ENCODE results near the gene MAP3K14.

The MAP3K14 gene

GRCh38 chr17:45338996-45339535 lies 22.2 kb upstream of the MAP3K14 start:
- WGBS, 2 experiments (ENCODE audit: insufficient coverage in 2 of 2) = 84 to 96% methylated on average over 3 to 8 of the region's 8 CpGs
- no peaks in the 10 kb centered on the region for H3K36me3 ChIP-seq (ENCODE audit: control insufficient read depth, insufficient read depth, low read length)

GRCh38 chr17:45338023-45338781 lies 21.4 kb upstream of the MAP3K14 start:
- Histone ChIP-seq H3K4me3 (ENCODE audit: extremely low read depth, insufficient read depth, low read length, poor library complexity, severe bottlenecking) (no peak overlapping the region), H3K36me3 (ENCODE audit: control insufficient read depth, insufficient read depth, low read length) (no peaks in the 10 kb centered on the region), H3K9me3 (ENCODE audit: control insufficient read depth, low read length) (no peaks in the 10 kb centered on the region), H3K4me1 (ENCODE audit: control insufficient read depth, insufficient read depth, low read length, poor library complexity, severe bottlenecking) (peaks cover 16% of the 10 kb centered on the region), H3K27ac (ENCODE audit: low read depth, low read length, severe bottlenecking) (no peak overlapping the region)
- 92% methylated on average over 10 to 12 of the region's 15 CpGs for WGBS, 2 experiments (ENCODE audit: insufficient coverage in 2 of 2)

More at GRCh38 chr17:45338996-45339535, 22.2 kb upstream of the MAP3K14 start:
- H3K9me3 ChIP-seq (ENCODE audit: control insufficient read depth, low read length) = no peaks in the 10 kb centered on the region
- no peak overlapping the region for H3K27ac ChIP-seq (ENCODE audit: low read depth, low read length, severe bottlenecking)
- peaks cover 12% of the 10 kb centered on the region for H3K4me1 ChIP-seq (ENCODE audit: control insufficient read depth, insufficient read depth, low read length, poor library complexity, severe bottlenecking)
- H3K4me3 ChIP-seq (ENCODE audit: extremely low read depth, insufficient read depth, low read length, poor library complexity, severe bottlenecking) = no peak overlapping the region

GRCh38 chr17:45336390-45337182 lies 19.8 kb upstream of the MAP3K14 start:
- Histone ChIP-seq H3K4me3 (ENCODE audit: extremely low read depth, insufficient read depth, low read length, poor library complexity, severe bottlenecking) (no peak overlapping the region), H3K9me3 (ENCODE audit: control insufficient read depth, low read length) (no peaks in the 10 kb centered on the region), H3K27ac (ENCODE audit: low read depth, low read length, severe bottlenecking) (no peak overlapping the region), H3K36me3 (ENCODE audit: control insufficient read depth, insufficient read depth, low read length) (no peaks in the 10 kb centered on the region), H3K4me1 (ENCODE audit: control insufficient read depth, insufficient read depth, low read length, poor library complexity, severe bottlenecking) (peaks cover 18% of the 10 kb centered on the region)
- WGBS, 2 experiments (ENCODE audit: insufficient coverage in 2 of 2) = 95 to 99% methylated on average over 5 to 8 of the region's 9 CpGs

GRCh38 chr17:45335721-45336120 lies 18.9 kb upstream of the MAP3K14 start:
- Histone ChIP-seq H3K4me1 (ENCODE audit: control insufficient read depth, insufficient read depth, low read length, poor library complexity, severe bottlenecking) (peaks cover 18% of the 10 kb centered on the region), H3K4me3 (ENCODE audit: extremely low read depth, insufficient read depth, low read length, poor library complexity, severe bottlenecking) (no peak overlapping the region), H3K36me3 (ENCODE audit: control insufficient read depth, insufficient read depth, low read length) (no peaks in the 10 kb centered on the region), H3K9me3 (ENCODE audit: control insufficient read depth, low read length) (no peaks in the 10 kb centered on the region), H3K27ac (ENCODE audit: low read depth, low read length, severe bottlenecking) (no peak overlapping the region)
- 96 to 100% methylated on average over 3 to 5 of the region's 5 CpGs for WGBS, 2 experiments (ENCODE audit: insufficient coverage in 2 of 2)

- Histone ChIP-seq H3K9me3 (ENCODE audit: control insufficient read depth, low read length) (no peaks in the 10 kb centered on the region), H3K4me3 (ENCODE audit: extremely low read depth, insufficient read depth, low read length, poor library complexity, severe bottlenecking) (no peak overlapping the region), H3K4me1 (ENCODE audit: control insufficient read depth, insufficient read depth, low read length, poor library complexity, severe bottlenecking) (peaks cover 18% of the 10 kb centered on the region), H3K36me3 (ENCODE audit: control insufficient read depth, insufficient read depth, low read length) (no peaks in the 10 kb centered on the region), H3K27ac (ENCODE audit: low read depth, low read length, severe bottlenecking) (no peak overlapping the region)
- WGBS, 2 experiments (ENCODE audit: insufficient coverage in 2 of 2) = 86 to 93% methylated on average over 7 to 9 of the region's 11 CpGs
Measured at GRCh38 chr17:45334701-45335677, 18.2 kb upstream of the MAP3K14 start.

- peaks cover 18% of the 10 kb centered on the region for H3K4me1 ChIP-seq (ENCODE audit: control insufficient read depth, insufficient read depth, low read length, poor library complexity, severe bottlenecking)
- H3K36me3 ChIP-seq (ENCODE audit: control insufficient read depth, insufficient read depth, low read length) = no peaks in the 10 kb centered on the region
- no peak overlapping the region for H3K4me3 ChIP-seq (ENCODE audit: extremely low read depth, insufficient read depth, low read length, poor library complexity, severe bottlenecking)
- H3K9me3 ChIP-seq (ENCODE audit: control insufficient read depth, low read length) = no peaks in the 10 kb centered on the region
- H3K27ac ChIP-seq (ENCODE audit: low read depth, low read length, severe bottlenecking) = no peak overlapping the region
- WGBS, 2 experiments (ENCODE audit: insufficient coverage in 2 of 2) = no CpG with 5 or more reads among the region's 1 CpG
Measured at GRCh38 chr17:45334231-45334630, 17.4 kb upstream of the MAP3K14 start.

GRCh38 chr17:45333702-45334092 lies 16.9 kb upstream of the MAP3K14 start:
- no peak overlapping the region for H3K27ac ChIP-seq (ENCODE audit: low read depth, low read length, severe bottlenecking)
- H3K36me3 ChIP-seq (ENCODE audit: control insufficient read depth, insufficient read depth, low read length) = no peaks in the 10 kb centered on the region
- H3K4me1 ChIP-seq (ENCODE audit: control insufficient read depth, insufficient read depth, low read length, poor library complexity, severe bottlenecking) = peaks cover 18% of the 10 kb centered on the region
- 81% methylated on average over 3 of the region's 4 CpGs; no CpG with 5 or more reads in 1 of the 2 experiments for WGBS, 2 experiments (ENCODE audit: insufficient coverage in 2 of 2)
- H3K9me3 ChIP-seq (ENCODE audit: control insufficient read depth, low read length) = no peaks in the 10 kb centered on the region
- no peak overlapping the region for H3K4me3 ChIP-seq (ENCODE audit: extremely low read depth, insufficient read depth, low read length, poor library complexity, severe bottlenecking)

GRCh38 chr17:45332989-45333701 lies 16.3 kb upstream of the MAP3K14 start:
- 71 to 86% methylated on average over 1 of the region's 4 CpGs for WGBS, 2 experiments (ENCODE audit: insufficient coverage in 2 of 2)
- Histone ChIP-seq H3K9me3 (ENCODE audit: control insufficient read depth, low read length) (no peaks in the 10 kb centered on the region), H3K4me3 (ENCODE audit: extremely low read depth, insufficient read depth, low read length, poor library complexity, severe bottlenecking) (no peak overlapping the region)

GRCh38 chr17:45332505-45332904 lies 15.7 kb upstream of the MAP3K14 start:
- H3K27ac ChIP-seq (ENCODE audit: low read depth, low read length, severe bottlenecking) = no peak overlapping the region
- H3K4me3 ChIP-seq (ENCODE audit: extremely low read depth, insufficient read depth, low read length, poor library complexity, severe bottlenecking) = no peak overlapping the region
- 97 to 98% methylated on average over 3 to 4 of the region's 5 CpGs for WGBS, 2 experiments (ENCODE audit: insufficient coverage in 2 of 2)
- no peaks in the 10 kb centered on the region for H3K36me3 ChIP-seq (ENCODE audit: control insufficient read depth, insufficient read depth, low read length)
- H3K9me3 ChIP-seq (ENCODE audit: control insufficient read depth, low read length) = no peaks in the 10 kb centered on the region
- peaks cover 12% of the 10 kb centered on the region for H3K4me1 ChIP-seq (ENCODE audit: control insufficient read depth, insufficient read depth, low read length, poor library complexity, severe bottlenecking)

More at GRCh38 chr17:45332989-45333701, 16.3 kb upstream of the MAP3K14 start:
- peaks cover 14% of the 10 kb centered on the region for H3K4me1 ChIP-seq (ENCODE audit: control insufficient read depth, insufficient read depth, low read length, poor library complexity, severe bottlenecking)
- no peaks in the 10 kb centered on the region for H3K36me3 ChIP-seq (ENCODE audit: control insufficient read depth, insufficient read depth, low read length)
- H3K27ac ChIP-seq (ENCODE audit: low read depth, low read length, severe bottlenecking) = no peak overlapping the region
